Thymus (tissue), 11 donors: Measurements from ENCODE around the gene ZCRB1. TPM values are rescaled to one million over a fixed set of nuclear protein-coding genes. Genes with fewer than 3 reads are reported as not detected.

Experiments
- DNase-seq, 9 donors: peaks; one replicate each; pipeline ENCODE4 v3.0.0-alpha.2; 2013; ENCODE audit warnings: low spot score in 9 of 9, low read depth in 6 of 9, missing footprints in 1 of 9
- H3K27ac ChIP-seq, 2 donors: one replicate each; pipeline ENCODE4 v1.5.1; 2013; ENCODE audit warnings: control low read depth in 1 of 2, low read depth in 1 of 2, low read length in 1 of 2, mild to moderate bottlenecking in 1 of 2, moderate library complexity in 1 of 2
- H3K27me3 ChIP-seq, 2 donors: one replicate each; pipeline ENCODE4 v1.5.1; 2013; ENCODE audit warnings: low read length in 1 of 2; ENCODE audit not compliant: control insufficient read depth in 2 of 2, insufficient read depth in 1 of 2
- H3K36me3 ChIP-seq, 2 donors: one replicate each; pipeline ENCODE4 v1.5.1; 2013; ENCODE audit warnings: low read length in 1 of 2, mild to moderate bottlenecking in 1 of 2, moderate library complexity in 1 of 2; ENCODE audit not compliant: control insufficient read depth in 2 of 2, insufficient read depth in 2 of 2
- H3K4me1 ChIP-seq, 2 donors: one replicate each; pipeline ENCODE4 v1.5.1; 2013; ENCODE audit warnings: low read length in 2 of 2; ENCODE audit not compliant: control insufficient read depth in 2 of 2, insufficient read depth in 2 of 2
- H3K4me3 ChIP-seq, 2 donors: one replicate each; pipeline ENCODE4 v1.5.1; 2013; ENCODE audit warnings: low read length in 2 of 2, control low read depth in 1 of 2, mild to moderate bottlenecking in 1 of 2
- H3K9me3 ChIP-seq, 2 donors: one replicate each; pipeline ENCODE4 v1.5.1; 2013; ENCODE audit warnings: low read length in 1 of 2, mild to moderate bottlenecking in 1 of 2; ENCODE audit not compliant: control insufficient read depth in 2 of 2, insufficient read depth in 1 of 2
- WGBS: extraction: QIAGEN DNeasy Blood & Tissue Kit; methylation state at CpG from one replicate; pipeline ENCODE4 v1.1.7; 2013; 5-methylcytosine and 5-hydroxymethylcytosine counted together
- polyA plus RNA-seq: library from polyadenylated mRNA; stranded (reverse); fragments of 200-250 nt; gene quantifications from one replicate; pipeline ENCODE4 v1.2.3, GENCODE V29; 2013
- total RNA-seq: library from RNA; stranded (reverse); fragments of 120-200 nt; gene quantifications from one replicate; pipeline ENCODE4 v1.2.4, GENCODE V29; 2013
- donor health status: healthy.

ZCRB1 gene
- total and polyA plus RNA-seq, 2 donors: 55.2 to 63.6 TPM

GRCh38 chr12:42277396-42278127, 48.3 kb downstream of the ZCRB1 start:
- WGBS: 94% methylated on average over 6 of the region's 6 CpGs
- no peak for DNase-seq
- no peaks in the 10 kb centered on the region for H3K27me3 ChIP-seq

GRCh38 chr12:42275499-42275898, 50.4 kb downstream of the ZCRB1 start:
- no peak for DNase-seq
- H3K4me1 ChIP-seq: peaks cover 0 to 2% of the 10 kb centered on the region in 2 donors
- no peak overlapping the region for H3K4me3 ChIP-seq
- 97% methylated on average over 4 of the region's 4 CpGs for WGBS
- H3K27ac ChIP-seq: no peak overlapping the region
- no peaks in the 10 kb centered on the region for H3K27me3 ChIP-seq
- peaks cover 0 to 3% of the 10 kb centered on the region in 2 donors for H3K9me3 ChIP-seq
- no peaks in the 10 kb centered on the region for H3K36me3 ChIP-seq

More at GRCh38 chr12:42277396-42278127, 48.3 kb downstream of the ZCRB1 start:
- Histone ChIP-seq H3K4me3 (no peak overlapping the region), H3K27ac (no peak overlapping the region), H3K9me3 (peaks cover 0 to 3% of the 10 kb centered on the region in 2 donors), H3K4me1 (no peaks in the 10 kb centered on the region), H3K36me3 (no peaks in the 10 kb centered on the region)

GRCh38 chr12:42273706-42274105, 52.2 kb downstream of the ZCRB1 start:
- 98% methylated on average over 21 of the region's 21 CpGs for whole genome bisulfite sequencing
- H3K36me3 ChIP-seq: no peaks in the 10 kb centered on the region
- no peak overlapping the region for H3K27ac ChIP-seq
- no peak overlapping the region for H3K4me3 ChIP-seq
- H3K4me1 ChIP-seq: peaks cover 0 to 2% of the 10 kb centered on the region in 2 donors
- no peak for DNase-seq
- peaks cover 0 to 3% of the 10 kb centered on the region in 2 donors for H3K9me3 ChIP-seq
- H3K27me3 ChIP-seq: no peaks in the 10 kb centered on the region

GRCh38 chr12:42270596-42270995, 55.3 kb downstream of the ZCRB1 start:
- peaks cover 0 to 2% of the 10 kb centered on the region in 2 donors for H3K4me1 ChIP-seq
- 60% methylated on average over 4 of the region's 4 CpGs for WGBS
- H3K27ac ChIP-seq: no peak overlapping the region

GRCh38 chr12:42267413-42268190, 58.3 kb downstream of the ZCRB1 start:
- Histone ChIP-seq H3K9me3 (peaks cover 0 to 5% of the 10 kb centered on the region in 2 donors), H3K4me1 (peaks cover 0 to 2% of the 10 kb centered on the region in 2 donors), H3K27me3 (no peaks in the 10 kb centered on the region), H3K4me3 (no peak overlapping the region), H3K27ac (no peak overlapping the region), H3K36me3 (no peaks in the 10 kb centered on the region)
- no peak for DNase-seq
- WGBS: 94% methylated on average over 15 of the region's 15 CpGs

More at GRCh38 chr12:42270596-42270995, 55.3 kb downstream of the ZCRB1 start:
- Histone ChIP-seq H3K27me3 (no peaks in the 10 kb centered on the region), H3K9me3 (peaks cover 0 to 9% of the 10 kb centered on the region in 2 donors), H3K36me3 (no peaks in the 10 kb centered on the region), H3K4me3 (no peak overlapping the region)
- no peak for DNase-seq

- Histone ChIP-seq H3K27ac (no peak overlapping the region), H3K4me1 (peaks cover 0 to 2% of the 10 kb centered on the region in 2 donors), H3K36me3 (no peaks in the 10 kb centered on the region), H3K27me3 (no peaks in the 10 kb centered on the region), H3K4me3 (no peak overlapping the region), H3K9me3 (peaks cover 0 to 5% of the 10 kb centered on the region in 2 donors)
- DNase-seq: no peak
- 98% methylated on average over 17 of the region's 17 CpGs for WGBS
Measured at GRCh38 chr12:42266579-42267230, 59.2 kb downstream of the ZCRB1 start.

GRCh38 chr12:42262271-42262670, 63.6 kb downstream of the ZCRB1 start:
- WGBS: 95% methylated on average over 2 of the region's 2 CpGs
- Histone ChIP-seq H3K9me3 (no peaks in the 10 kb centered on the region), H3K27ac (no peak overlapping the region), H3K27me3 (no peaks in the 10 kb centered on the region), H3K4me3 (no peak overlapping the region), H3K36me3 (no peaks in the 10 kb centered on the region), H3K4me1 (no peaks in the 10 kb centered on the region)
- DNase-seq: no peak
